ENCODE data around the gene HS3ST2.

HS3ST2 gene

GRCh38 chr16:22786284-22786683 lies 27.7 kb upstream of the HS3ST2 start:
- Histone ChIP-seq H3K27me3 (ENCODE audit: control insufficient read depth in 2 of 2, insufficient read depth in 2 of 2, low read length in 2 of 2) (peaks cover 0 to 2% of the 10 kb centered on the region in 2 donors), H3K4me1 (ENCODE audit: control insufficient read depth in 2 of 2, insufficient read depth in 2 of 2, low read length in 2 of 2) (peaks cover 2 to 3% of the 10 kb centered on the region in 2 donors), H3K36me3 (ENCODE audit: control insufficient read depth in 2 of 2, insufficient read depth in 2 of 2, low read length in 2 of 2) (no peaks in the 10 kb centered on the region), H3K9ac (ENCODE audit: low read depth in 1 of 2, low read length in 2 of 2) (no peak overlapping the region), H3K27ac (ENCODE audit: low read depth in 2 of 2, low read length in 2 of 2) (no peak overlapping the region), H3K9me3 (ENCODE audit: control insufficient read depth in 2 of 2, low read length in 2 of 2) (no peaks in the 10 kb centered on the region), H3K4me3 (ENCODE audit: low read length in 2 of 2) (no peak overlapping the region)

GRCh38 chr16:22786691-22787090 lies 27.3 kb upstream of the HS3ST2 start:
- Histone ChIP-seq H3K4me1 (ENCODE audit: control insufficient read depth in 2 of 2, insufficient read depth in 2 of 2, low read length in 2 of 2) (peaks cover 2 to 3% of the 10 kb centered on the region in 2 donors), H3K27me3 (ENCODE audit: control insufficient read depth in 2 of 2, insufficient read depth in 2 of 2, low read length in 2 of 2) (no peaks in the 10 kb centered on the region), H3K4me3 (ENCODE audit: low read length in 2 of 2) (no peak overlapping the region), H3K27ac (ENCODE audit: low read depth in 2 of 2, low read length in 2 of 2) (no peak overlapping the region), H3K9ac (ENCODE audit: low read depth in 1 of 2, low read length in 2 of 2) (no peak overlapping the region), H3K9me3 (ENCODE audit: control insufficient read depth in 2 of 2, low read length in 2 of 2) (no peaks in the 10 kb centered on the region), H3K36me3 (ENCODE audit: control insufficient read depth in 2 of 2, insufficient read depth in 2 of 2, low read length in 2 of 2) (no peaks in the 10 kb centered on the region)

- no peak overlapping the region for H3K4me3 ChIP-seq (ENCODE audit: low read length in 2 of 2)
- no peaks in the 10 kb centered on the region for H3K27me3 ChIP-seq (ENCODE audit: control insufficient read depth in 2 of 2, insufficient read depth in 2 of 2, low read length in 2 of 2)
- no peak overlapping the region for H3K27ac ChIP-seq (ENCODE audit: low read depth in 2 of 2, low read length in 2 of 2)
- no peaks in the 10 kb centered on the region for H3K36me3 ChIP-seq (ENCODE audit: control insufficient read depth in 2 of 2, insufficient read depth in 2 of 2, low read length in 2 of 2)
- no peaks in the 10 kb centered on the region for H3K9me3 ChIP-seq (ENCODE audit: control insufficient read depth in 2 of 2, low read length in 2 of 2)
- peaks cover 2 to 3% of the 10 kb centered on the region in 2 donors for H3K4me1 ChIP-seq (ENCODE audit: control insufficient read depth in 2 of 2, insufficient read depth in 2 of 2, low read length in 2 of 2)
- H3K9ac ChIP-seq (ENCODE audit: low read depth in 1 of 2, low read length in 2 of 2): no peak overlapping the region
Observed at GRCh38 chr16:22787466-22788192, 26.3 kb upstream of the HS3ST2 start.

- Histone ChIP-seq H3K9ac (ENCODE audit: low read depth in 1 of 2, low read length in 2 of 2) (no peak overlapping the region), H3K4me1 (ENCODE audit: control insufficient read depth in 2 of 2, insufficient read depth in 2 of 2, low read length in 2 of 2) (peaks cover 2 to 3% of the 10 kb centered on the region in 2 donors), H3K9me3 (ENCODE audit: control insufficient read depth in 2 of 2, low read length in 2 of 2) (no peaks in the 10 kb centered on the region), H3K36me3 (ENCODE audit: control insufficient read depth in 2 of 2, insufficient read depth in 2 of 2, low read length in 2 of 2) (no peaks in the 10 kb centered on the region), H3K27me3 (ENCODE audit: control insufficient read depth in 2 of 2, insufficient read depth in 2 of 2, low read length in 2 of 2) (no peaks in the 10 kb centered on the region), H3K27ac (ENCODE audit: low read depth in 2 of 2, low read length in 2 of 2) (no peak overlapping the region), H3K4me3 (ENCODE audit: low read length in 2 of 2) (no peak overlapping the region)
Observed at GRCh38 chr16:22788193-22788530, 25.8 kb upstream of the HS3ST2 start.

GRCh38 chr16:22789281-22789945 lies 24.5 kb upstream of the HS3ST2 start:
- Histone ChIP-seq H3K27me3 (ENCODE audit: control insufficient read depth in 2 of 2, insufficient read depth in 2 of 2, low read length in 2 of 2) (no peaks in the 10 kb centered on the region), H3K27ac (ENCODE audit: low read depth in 2 of 2, low read length in 2 of 2) (no peak overlapping the region), H3K9me3 (ENCODE audit: control insufficient read depth in 2 of 2, low read length in 2 of 2) (peaks cover 0 to 2% of the 10 kb centered on the region in 2 donors), H3K4me3 (ENCODE audit: low read length in 2 of 2) (no peak overlapping the region), H3K9ac (ENCODE audit: low read depth in 1 of 2, low read length in 2 of 2) (no peak overlapping the region), H3K4me1 (ENCODE audit: control insufficient read depth in 2 of 2, insufficient read depth in 2 of 2, low read length in 2 of 2) (peaks cover 2 to 3% of the 10 kb centered on the region in 2 donors), H3K36me3 (ENCODE audit: control insufficient read depth in 2 of 2, insufficient read depth in 2 of 2, low read length in 2 of 2) (no peaks in the 10 kb centered on the region)

GRCh38 chr16:22797551-22797950 lies 16.4 kb upstream of the HS3ST2 start:
- Histone ChIP-seq H3K36me3 (ENCODE audit: control insufficient read depth in 2 of 2, insufficient read depth in 2 of 2, low read length in 2 of 2) (no peaks in the 10 kb centered on the region), H3K4me3 (ENCODE audit: low read length in 2 of 2) (no peak overlapping the region), H3K27me3 (ENCODE audit: control insufficient read depth in 2 of 2, insufficient read depth in 2 of 2, low read length in 2 of 2) (no peaks in the 10 kb centered on the region), H3K9ac (ENCODE audit: low read depth in 1 of 2, low read length in 2 of 2) (no peak overlapping the region), H3K4me1 (ENCODE audit: control insufficient read depth in 2 of 2, insufficient read depth in 2 of 2, low read length in 2 of 2) (no peaks in the 10 kb centered on the region), H3K9me3 (ENCODE audit: control insufficient read depth in 2 of 2, low read length in 2 of 2) (peaks cover 0 to 2% of the 10 kb centered on the region in 2 donors), H3K27ac (ENCODE audit: low read depth in 2 of 2, low read length in 2 of 2) (no peak overlapping the region)

- H3K27me3 ChIP-seq (ENCODE audit: control insufficient read depth in 2 of 2, insufficient read depth in 2 of 2, low read length in 2 of 2): no peaks in the 10 kb centered on the region
Observed at GRCh38 chr16:22799113-22799512, 14.8 kb upstream of the HS3ST2 start.

GRCh38 chr16:22804893-22805292 lies 9.1 kb upstream of the HS3ST2 start:
- no peak overlapping the region for H3K9ac ChIP-seq (ENCODE audit: low read depth in 1 of 2, low read length in 2 of 2)
- H3K4me1 ChIP-seq (ENCODE audit: control insufficient read depth in 2 of 2, insufficient read depth in 2 of 2, low read length in 2 of 2): no peaks in the 10 kb centered on the region
- no peaks in the 10 kb centered on the region for H3K9me3 ChIP-seq (ENCODE audit: control insufficient read depth in 2 of 2, low read length in 2 of 2)
- no peak overlapping the region for H3K27ac ChIP-seq (ENCODE audit: low read depth in 2 of 2, low read length in 2 of 2)
- peaks cover 4 to 6% of the 10 kb centered on the region in 2 donors for H3K27me3 ChIP-seq (ENCODE audit: control insufficient read depth in 2 of 2, insufficient read depth in 2 of 2, low read length in 2 of 2)
- no peak overlapping the region for H3K4me3 ChIP-seq (ENCODE audit: low read length in 2 of 2)
- no peaks in the 10 kb centered on the region for H3K36me3 ChIP-seq (ENCODE audit: control insufficient read depth in 2 of 2, insufficient read depth in 2 of 2, low read length in 2 of 2)

More at GRCh38 chr16:22799113-22799512, 14.8 kb upstream of the HS3ST2 start:
- no peaks in the 10 kb centered on the region for H3K4me1 ChIP-seq (ENCODE audit: control insufficient read depth in 2 of 2, insufficient read depth in 2 of 2, low read length in 2 of 2)
- H3K9me3 ChIP-seq (ENCODE audit: control insufficient read depth in 2 of 2, low read length in 2 of 2): peaks cover 0 to under 1% of the 10 kb centered on the region in 2 donors
- no peak overlapping the region for H3K27ac ChIP-seq (ENCODE audit: low read depth in 2 of 2, low read length in 2 of 2)
- no peak overlapping the region for H3K4me3 ChIP-seq (ENCODE audit: low read length in 2 of 2)
- H3K9ac ChIP-seq (ENCODE audit: low read depth in 1 of 2, low read length in 2 of 2): no peak overlapping the region
- no peaks in the 10 kb centered on the region for H3K36me3 ChIP-seq (ENCODE audit: control insufficient read depth in 2 of 2, insufficient read depth in 2 of 2, low read length in 2 of 2)

- Histone ChIP-seq H3K4me3 (ENCODE audit: low read length in 2 of 2) (no peak overlapping the region), H3K9me3 (ENCODE audit: control insufficient read depth in 2 of 2, low read length in 2 of 2) (no peaks in the 10 kb centered on the region), H3K36me3 (ENCODE audit: control insufficient read depth in 2 of 2, insufficient read depth in 2 of 2, low read length in 2 of 2) (no peaks in the 10 kb centered on the region), H3K27ac (ENCODE audit: low read depth in 2 of 2, low read length in 2 of 2) (no peak overlapping the region), H3K4me1 (ENCODE audit: control insufficient read depth in 2 of 2, insufficient read depth in 2 of 2, low read length in 2 of 2) (no peaks in the 10 kb centered on the region), H3K27me3 (ENCODE audit: control insufficient read depth in 2 of 2, insufficient read depth in 2 of 2, low read length in 2 of 2) (peaks cover 4 to 6% of the 10 kb centered on the region in 2 donors), H3K9ac (ENCODE audit: low read depth in 1 of 2, low read length in 2 of 2) (no peak overlapping the region)
Observed at GRCh38 chr16:22805326-22805725, 8.6 kb upstream of the HS3ST2 start.

GRCh38 chr16:22806811-22807210 lies 7.2 kb upstream of the HS3ST2 start:
- Histone ChIP-seq H3K9me3 (ENCODE audit: control insufficient read depth in 2 of 2, low read length in 2 of 2) (no peaks in the 10 kb centered on the region), H3K27ac (ENCODE audit: low read depth in 2 of 2, low read length in 2 of 2) (no peak overlapping the region), H3K4me3 (ENCODE audit: low read length in 2 of 2) (no peak overlapping the region), H3K9ac (ENCODE audit: low read depth in 1 of 2, low read length in 2 of 2) (no peak overlapping the region), H3K36me3 (ENCODE audit: control insufficient read depth in 2 of 2, insufficient read depth in 2 of 2, low read length in 2 of 2) (no peaks in the 10 kb centered on the region), H3K4me1 (ENCODE audit: control insufficient read depth in 2 of 2, insufficient read depth in 2 of 2, low read length in 2 of 2) (no peaks in the 10 kb centered on the region), H3K27me3 (ENCODE audit: control insufficient read depth in 2 of 2, insufficient read depth in 2 of 2, low read length in 2 of 2) (peaks cover 6 to 8% of the 10 kb centered on the region in 2 donors)
